ENCODE results near the gene DDB1. TPM values are rescaled to one million over a fixed set of nuclear protein-coding genes. Genes with fewer than 3 reads are reported as not detected.

DDB1 gene
- total and polyA plus RNA-seq, 10 of the 15 experiments (the other 5 are each of a cell fraction or from before 2014, with no cell fraction given), result 136 to 272 (median 216) TPM

GRCh38 chr11:61369372-61370348 lies 36.8 kb upstream of the DDB1 start (continued):
- TF ChIP-seq NR2F1 (conservative IDR thresholded peaks at IDR 0.05) (peak; percentile 94), RAD51 (IDR thresholded peaks at IDR 0.05) (0 out of 2 replicates have a peak, but pooled peaks have one; percentile 32), HDAC6 (IDR thresholded peaks at IDR 0.05; ENCODE audit: unreplicated experiment) (no peak), TARDBP (IDR thresholded peaks at IDR 0.05; ENCODE audit: borderline replicate concordance) (no peak), TBL1XR1 (IDR thresholded peaks at IDR 0.05; ENCODE audit: low read depth, low read length) (no peak), SMARCA5 (IDR thresholded peaks at IDR 0.05) (peak; percentile 60), NFYB (IDR thresholded peaks at IDR 0.05; ENCODE audit: insufficient read depth, low read depth, low read length) (no peak), NFIC (IDR thresholded peaks at IDR 0.05; ENCODE audit: low read depth, low read length) (peak; percentile 83), JUNB (IDR thresholded peaks at IDR 0.05) (no peak), CBFB (IDR thresholded peaks at IDR 0.05; ENCODE audit: low read depth) (peak; percentile 39; the same call in 1 of the 2 replicates), IRF4 (IDR thresholded peaks at IDR 0.05; ENCODE audit: low read depth, low read length) (peak; percentile 66; the same call in 1 of the 2 replicates), FOS (IDR thresholded peaks at IDR 0.05; ENCODE audit: borderline replicate concordance, extremely low read depth, insufficient read length) (no peak), NFYA (IDR thresholded peaks at IDR 0.05; ENCODE audit: borderline replicate concordance, low read depth, low read length) (no peak), ASH2L (IDR thresholded peaks at IDR 0.05; ENCODE audit: borderline replicate concordance, low read depth) (no peak)
- TF ChIP-seq, protein P1, sequence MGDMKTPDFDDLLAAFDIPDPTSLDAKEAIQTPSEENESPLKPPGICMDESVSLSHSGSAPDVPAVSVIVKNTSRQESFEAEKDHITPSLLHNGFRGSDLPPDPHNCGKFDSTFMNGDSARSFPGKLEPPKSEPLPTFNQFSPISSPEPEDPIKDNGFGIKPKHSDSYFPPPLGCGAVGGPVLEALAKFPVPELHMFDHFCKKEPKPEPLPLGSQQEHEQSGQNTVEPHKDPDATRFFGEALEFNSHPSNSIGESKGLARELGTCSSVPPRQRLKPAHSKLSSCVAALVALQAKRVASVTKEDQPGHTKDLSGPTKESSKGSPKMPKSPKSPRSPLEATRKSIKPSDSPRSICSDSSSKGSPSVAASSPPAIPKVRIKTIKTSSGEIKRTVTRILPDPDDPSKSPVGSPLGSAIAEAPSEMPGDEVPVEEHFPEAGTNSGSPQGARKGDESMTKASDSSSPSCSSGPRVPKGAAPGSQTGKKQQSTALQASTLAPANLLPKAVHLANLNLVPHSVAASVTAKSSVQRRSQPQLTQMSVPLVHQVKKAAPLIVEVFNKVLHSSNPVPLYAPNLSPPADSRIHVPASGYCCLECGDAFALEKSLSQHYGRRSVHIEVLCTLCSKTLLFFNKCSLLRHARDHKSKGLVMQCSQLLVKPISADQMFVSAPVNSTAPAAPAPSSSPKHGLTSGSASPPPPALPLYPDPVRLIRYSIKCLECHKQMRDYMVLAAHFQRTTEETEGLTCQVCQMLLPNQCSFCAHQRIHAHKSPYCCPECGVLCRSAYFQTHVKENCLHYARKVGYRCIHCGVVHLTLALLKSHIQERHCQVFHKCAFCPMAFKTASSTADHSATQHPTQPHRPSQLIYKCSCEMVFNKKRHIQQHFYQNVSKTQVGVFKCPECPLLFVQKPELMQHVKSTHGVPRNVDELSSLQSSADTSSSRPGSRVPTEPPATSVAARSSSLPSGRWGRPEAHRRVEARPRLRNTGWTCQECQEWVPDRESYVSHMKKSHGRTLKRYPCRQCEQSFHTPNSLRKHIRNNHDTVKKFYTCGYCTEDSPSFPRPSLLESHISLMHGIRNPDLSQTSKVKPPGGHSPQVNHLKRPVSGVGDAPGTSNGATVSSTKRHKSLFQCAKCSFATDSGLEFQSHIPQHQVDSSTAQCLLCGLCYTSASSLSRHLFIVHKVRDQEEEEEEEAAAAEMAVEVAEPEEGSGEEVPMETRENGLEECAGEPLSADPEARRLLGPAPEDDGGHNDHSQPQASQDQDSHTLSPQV (IDR thresholded peaks at IDR 0.05), result peak; percentile 22; the same call in 1 of the 2 replicates
- TF ChIP-seq, protein P2, sequence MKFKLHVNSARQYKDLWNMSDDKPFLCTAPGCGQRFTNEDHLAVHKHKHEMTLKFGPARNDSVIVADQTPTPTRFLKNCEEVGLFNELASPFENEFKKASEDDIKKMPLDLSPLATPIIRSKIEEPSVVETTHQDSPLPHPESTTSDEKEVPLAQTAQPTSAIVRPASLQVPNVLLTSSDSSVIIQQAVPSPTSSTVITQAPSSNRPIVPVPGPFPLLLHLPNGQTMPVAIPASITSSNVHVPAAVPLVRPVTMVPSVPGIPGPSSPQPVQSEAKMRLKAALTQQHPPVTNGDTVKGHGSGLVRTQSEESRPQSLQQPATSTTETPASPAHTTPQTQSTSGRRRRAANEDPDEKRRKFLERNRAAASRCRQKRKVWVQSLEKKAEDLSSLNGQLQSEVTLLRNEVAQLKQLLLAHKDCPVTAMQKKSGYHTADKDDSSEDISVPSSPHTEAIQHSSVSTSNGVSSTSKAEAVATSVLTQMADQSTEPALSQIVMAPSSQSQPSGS (IDR thresholded peaks at IDR 0.05; ENCODE audit: low read length), result peak; percentile 82
- TF ChIP-seq, protein P3, sequence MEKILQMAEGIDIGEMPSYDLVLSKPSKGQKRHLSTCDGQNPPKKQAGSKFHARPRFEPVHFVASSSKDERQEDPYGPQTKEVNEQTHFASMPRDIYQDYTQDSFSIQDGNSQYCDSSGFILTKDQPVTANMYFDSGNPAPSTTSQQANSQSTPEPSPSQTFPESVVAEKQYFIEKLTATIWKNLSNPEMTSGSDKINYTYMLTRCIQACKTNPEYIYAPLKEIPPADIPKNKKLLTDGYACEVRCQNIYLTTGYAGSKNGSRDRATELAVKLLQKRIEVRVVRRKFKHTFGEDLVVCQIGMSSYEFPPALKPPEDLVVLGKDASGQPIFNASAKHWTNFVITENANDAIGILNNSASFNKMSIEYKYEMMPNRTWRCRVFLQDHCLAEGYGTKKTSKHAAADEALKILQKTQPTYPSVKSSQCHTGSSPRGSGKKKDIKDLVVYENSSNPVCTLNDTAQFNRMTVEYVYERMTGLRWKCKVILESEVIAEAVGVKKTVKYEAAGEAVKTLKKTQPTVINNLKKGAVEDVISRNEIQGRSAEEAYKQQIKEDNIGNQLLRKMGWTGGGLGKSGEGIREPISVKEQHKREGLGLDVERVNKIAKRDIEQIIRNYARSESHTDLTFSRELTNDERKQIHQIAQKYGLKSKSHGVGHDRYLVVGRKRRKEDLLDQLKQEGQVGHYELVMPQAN (conservative IDR thresholded peaks at IDR 0.05), result no peak; the same call in 1 of the 2 replicates
- TF ChIP-seq, protein P4, sequence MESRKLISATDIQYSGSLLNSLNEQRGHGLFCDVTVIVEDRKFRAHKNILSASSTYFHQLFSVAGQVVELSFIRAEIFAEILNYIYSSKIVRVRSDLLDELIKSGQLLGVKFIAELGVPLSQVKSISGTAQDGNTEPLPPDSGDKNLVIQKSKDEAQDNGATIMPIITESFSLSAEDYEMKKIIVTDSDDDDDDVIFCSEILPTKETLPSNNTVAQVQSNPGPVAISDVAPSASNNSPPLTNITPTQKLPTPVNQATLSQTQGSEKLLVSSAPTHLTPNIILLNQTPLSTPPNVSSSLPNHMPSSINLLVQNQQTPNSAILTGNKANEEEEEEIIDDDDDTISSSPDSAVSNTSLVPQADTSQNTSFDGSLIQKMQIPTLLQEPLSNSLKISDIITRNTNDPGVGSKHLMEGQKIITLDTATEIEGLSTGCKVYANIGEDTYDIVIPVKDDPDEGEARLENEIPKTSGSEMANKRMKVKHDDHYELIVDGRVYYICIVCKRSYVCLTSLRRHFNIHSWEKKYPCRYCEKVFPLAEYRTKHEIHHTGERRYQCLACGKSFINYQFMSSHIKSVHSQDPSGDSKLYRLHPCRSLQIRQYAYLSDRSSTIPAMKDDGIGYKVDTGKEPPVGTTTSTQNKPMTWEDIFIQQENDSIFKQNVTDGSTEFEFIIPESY (IDR thresholded peaks at IDR 0.05), result no peak
- TF ChIP-seq, protein P5, sequence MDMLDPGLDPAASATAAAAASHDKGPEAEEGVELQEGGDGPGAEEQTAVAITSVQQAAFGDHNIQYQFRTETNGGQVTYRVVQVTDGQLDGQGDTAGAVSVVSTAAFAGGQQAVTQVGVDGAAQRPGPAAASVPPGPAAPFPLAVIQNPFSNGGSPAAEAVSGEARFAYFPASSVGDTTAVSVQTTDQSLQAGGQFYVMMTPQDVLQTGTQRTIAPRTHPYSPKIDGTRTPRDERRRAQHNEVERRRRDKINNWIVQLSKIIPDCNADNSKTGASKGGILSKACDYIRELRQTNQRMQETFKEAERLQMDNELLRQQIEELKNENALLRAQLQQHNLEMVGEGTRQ (IDR thresholded peaks at IDR 0.05; ENCODE audit: borderline replicate concordance, low read depth, low read length), result no peak

All from GM12878 (cell line).